ENCODE measurements around the gene TMEM80. TPM values are rescaled to one million over a fixed set of nuclear protein-coding genes. Genes with fewer than 3 reads are reported as not detected.

TMEM80 gene
- total and polyA plus RNA-seq, 9 of the 15 experiments (the other 6 are each of a cell fraction or from before 2014, with no cell fraction given): 5.1 to 30.1 (median 12.4) TPM

DNA sequence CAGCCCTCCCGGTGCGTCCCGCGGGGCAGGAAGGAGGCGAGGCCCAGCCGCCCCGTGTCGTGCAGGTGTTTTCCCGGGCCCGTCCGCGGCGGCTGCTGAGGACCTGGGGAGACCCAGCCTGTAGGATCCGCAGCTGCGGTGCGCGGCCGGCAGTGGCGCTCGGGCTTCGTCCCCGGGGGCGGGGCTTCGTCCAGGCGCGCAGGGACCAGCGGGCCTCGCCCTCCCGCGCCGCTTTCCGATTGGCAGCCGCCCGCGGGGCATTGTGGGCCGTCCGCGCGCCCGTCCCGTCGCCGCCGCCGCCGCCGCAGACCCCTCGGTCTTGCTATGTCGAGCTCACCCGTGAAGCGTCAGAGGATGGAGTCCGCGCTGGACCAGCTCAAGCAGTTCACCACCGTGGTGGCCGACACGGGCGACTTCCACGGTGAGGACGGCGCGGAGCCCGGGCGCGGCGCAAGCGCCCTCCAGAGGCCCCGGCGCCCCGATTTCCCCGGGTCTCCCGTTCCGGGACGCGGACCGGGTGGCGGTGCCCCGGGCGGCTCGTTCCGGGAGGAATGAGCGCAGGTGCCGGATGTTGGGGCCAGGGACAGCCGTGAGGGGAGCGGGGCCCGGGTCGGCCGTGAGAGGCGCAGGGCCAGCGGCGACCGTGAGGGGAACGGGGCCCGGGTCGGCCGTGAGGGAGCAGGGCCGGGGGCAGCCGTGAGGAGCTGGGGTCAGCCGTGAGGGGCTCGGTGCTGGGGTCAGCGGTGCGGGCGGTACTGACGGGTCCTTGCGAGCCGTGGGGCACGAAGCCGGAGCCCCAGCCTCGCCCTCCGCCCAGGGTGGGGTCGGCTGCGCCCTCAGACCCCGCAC, 51.8 kb downstream of the TMEM80 start, which contains the start of gene TALDO1 (continued):
- TF ChIP-seq, protein P1, sequence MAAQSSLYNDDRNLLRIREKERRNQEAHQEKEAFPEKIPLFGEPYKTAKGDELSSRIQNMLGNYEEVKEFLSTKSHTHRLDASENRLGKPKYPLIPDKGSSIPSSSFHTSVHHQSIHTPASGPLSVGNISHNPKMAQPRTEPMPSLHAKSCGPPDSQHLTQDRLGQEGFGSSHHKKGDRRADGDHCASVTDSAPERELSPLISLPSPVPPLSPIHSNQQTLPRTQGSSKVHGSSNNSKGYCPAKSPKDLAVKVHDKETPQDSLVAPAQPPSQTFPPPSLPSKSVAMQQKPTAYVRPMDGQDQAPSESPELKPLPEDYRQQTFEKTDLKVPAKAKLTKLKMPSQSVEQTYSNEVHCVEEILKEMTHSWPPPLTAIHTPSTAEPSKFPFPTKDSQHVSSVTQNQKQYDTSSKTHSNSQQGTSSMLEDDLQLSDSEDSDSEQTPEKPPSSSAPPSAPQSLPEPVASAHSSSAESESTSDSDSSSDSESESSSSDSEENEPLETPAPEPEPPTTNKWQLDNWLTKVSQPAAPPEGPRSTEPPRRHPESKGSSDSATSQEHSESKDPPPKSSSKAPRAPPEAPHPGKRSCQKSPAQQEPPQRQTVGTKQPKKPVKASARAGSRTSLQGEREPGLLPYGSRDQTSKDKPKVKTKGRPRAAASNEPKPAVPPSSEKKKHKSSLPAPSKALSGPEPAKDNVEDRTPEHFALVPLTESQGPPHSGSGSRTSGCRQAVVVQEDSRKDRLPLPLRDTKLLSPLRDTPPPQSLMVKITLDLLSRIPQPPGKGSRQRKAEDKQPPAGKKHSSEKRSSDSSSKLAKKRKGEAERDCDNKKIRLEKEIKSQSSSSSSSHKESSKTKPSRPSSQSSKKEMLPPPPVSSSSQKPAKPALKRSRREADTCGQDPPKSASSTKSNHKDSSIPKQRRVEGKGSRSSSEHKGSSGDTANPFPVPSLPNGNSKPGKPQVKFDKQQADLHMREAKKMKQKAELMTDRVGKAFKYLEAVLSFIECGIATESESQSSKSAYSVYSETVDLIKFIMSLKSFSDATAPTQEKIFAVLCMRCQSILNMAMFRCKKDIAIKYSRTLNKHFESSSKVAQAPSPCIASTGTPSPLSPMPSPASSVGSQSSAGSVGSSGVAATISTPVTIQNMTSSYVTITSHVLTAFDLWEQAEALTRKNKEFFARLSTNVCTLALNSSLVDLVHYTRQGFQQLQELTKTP (IDR thresholded peaks at IDR 0.05; ENCODE audit: low read depth in 1 of 2, partially characterized antibody in 2 of 2): no peak
- TF ChIP-seq NCOR1 (IDR thresholded peaks at IDR 0.05) (no peak), SETDB1 (IDR thresholded peaks at IDR 0.05; ENCODE audit: low read length) (no peak), POLR2B (IDR thresholded peaks at IDR 0.05; ENCODE audit: low read depth, partially characterized antibody) (peak; percentile 85), ZNF57 (CRISPR knock-in tag; IDR thresholded peaks at IDR 0.05) (no peak), ZKSCAN1 (IDR thresholded peaks at IDR 0.05; ENCODE audit: low read depth, low read length) (no peak), FIP1L1 (IDR thresholded peaks at IDR 0.05; ENCODE audit: low read depth, low read length, poor library complexity, severe bottlenecking) (peak; percentile 91), POLR3G (IDR thresholded peaks at IDR 0.05; ENCODE audit: extremely low read depth, insufficient read length, insufficient replicate concordance) (no peak), ZNF121 (CRISPR knock-in tag; conservative IDR thresholded peaks at IDR 0.05) (no peak), ESRRB (CRISPR knock-in tag; IDR thresholded peaks at IDR 0.05; ENCODE audit: borderline replicate concordance) (no peak), ADNP (tag; IDR thresholded peaks at IDR 0.05) (no peak), HDAC8 (tag; IDR thresholded peaks at IDR 0.05) (no peak), CBFB (CRISPR knock-in tag; IDR thresholded peaks at IDR 0.05) (no peak), HDAC2 (IDR thresholded peaks at IDR 0.05) (no peak), POLR2AphosphoS2 (IDR thresholded peaks at IDR 0.05; ENCODE audit: low read length) (peak; percentile 55; the same call in 1 of the 2 replicates), MXI1 (IDR thresholded peaks at IDR 0.05; ENCODE audit: low read depth, low read length) (no peak), NFRKB (IDR thresholded peaks at IDR 0.05; ENCODE audit: low read depth) (no peak)
- TF ChIP-seq, protein P2, sequence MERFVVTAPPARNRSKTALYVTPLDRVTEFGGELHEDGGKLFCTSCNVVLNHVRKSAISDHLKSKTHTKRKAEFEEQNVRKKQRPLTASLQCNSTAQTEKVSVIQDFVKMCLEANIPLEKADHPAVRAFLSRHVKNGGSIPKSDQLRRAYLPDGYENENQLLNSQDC (CRISPR knock-in tag; IDR thresholded peaks at IDR 0.05): peak; percentile 70; the same call in 1 of the 2 replicates
- TF ChIP-seq, protein P3, sequence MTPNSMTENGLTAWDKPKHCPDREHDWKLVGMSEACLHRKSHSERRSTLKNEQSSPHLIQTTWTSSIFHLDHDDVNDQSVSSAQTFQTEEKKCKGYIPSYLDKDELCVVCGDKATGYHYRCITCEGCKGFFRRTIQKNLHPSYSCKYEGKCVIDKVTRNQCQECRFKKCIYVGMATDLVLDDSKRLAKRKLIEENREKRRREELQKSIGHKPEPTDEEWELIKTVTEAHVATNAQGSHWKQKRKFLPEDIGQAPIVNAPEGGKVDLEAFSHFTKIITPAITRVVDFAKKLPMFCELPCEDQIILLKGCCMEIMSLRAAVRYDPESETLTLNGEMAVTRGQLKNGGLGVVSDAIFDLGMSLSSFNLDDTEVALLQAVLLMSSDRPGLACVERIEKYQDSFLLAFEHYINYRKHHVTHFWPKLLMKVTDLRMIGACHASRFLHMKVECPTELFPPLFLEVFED (CRISPR knock-in tag; conservative IDR thresholded peaks at IDR 0.05): no peak
- TF ChIP-seq, protein P4, sequence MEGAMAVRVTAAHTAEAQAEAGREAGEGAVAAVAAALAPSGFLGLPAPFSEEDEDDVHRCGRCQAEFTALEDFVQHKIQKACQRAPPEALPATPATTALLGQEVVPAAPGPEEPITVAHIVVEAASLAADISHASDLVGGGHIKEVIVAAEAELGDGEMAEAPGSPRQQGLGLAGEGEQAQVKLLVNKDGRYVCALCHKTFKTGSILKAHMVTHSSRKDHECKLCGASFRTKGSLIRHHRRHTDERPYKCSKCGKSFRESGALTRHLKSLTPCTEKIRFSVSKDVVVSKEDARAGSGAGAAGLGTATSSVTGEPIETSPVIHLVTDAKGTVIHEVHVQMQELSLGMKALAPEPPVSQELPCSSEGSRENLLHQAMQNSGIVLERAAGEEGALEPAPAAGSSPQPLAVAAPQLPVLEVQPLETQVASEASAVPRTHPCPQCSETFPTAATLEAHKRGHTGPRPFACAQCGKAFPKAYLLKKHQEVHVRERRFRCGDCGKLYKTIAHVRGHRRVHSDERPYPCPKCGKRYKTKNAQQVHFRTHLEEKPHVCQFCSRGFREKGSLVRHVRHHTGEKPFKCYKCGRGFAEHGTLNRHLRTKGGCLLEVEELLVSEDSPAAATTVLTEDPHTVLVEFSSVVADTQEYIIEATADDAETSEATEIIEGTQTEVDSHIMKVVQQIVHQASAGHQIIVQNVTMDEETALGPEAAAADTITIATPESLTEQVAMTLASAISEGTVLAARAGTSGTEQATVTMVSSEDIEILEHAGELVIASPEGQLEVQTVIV (CRISPR knock-in tag; IDR thresholded peaks at IDR 0.05; ENCODE audit: borderline replicate concordance): no peak
